Gastrocnemius medialis (tissue), 4 donors: ENCODE data around the gene IGFBP4. TPM values are rescaled to one million over a fixed set of nuclear protein-coding genes. Genes with fewer than 3 reads are reported as not detected.
A peak's percentile ranks its signal among the peaks of the same experiment; 100 is the strongest.

Experiments
- ATAC-seq, 2 donors: fragments of 150-250 bp; one replicate each; pipeline ENCODE4 v1.9.1; 2016
- DNase-seq, 2 donors: peaks; one replicate each; pipeline ENCODE4 v3.0.0-alpha.2; 2019
- H3K27ac ChIP-seq, 4 donors: fragments of 200-600 bp; sonication (generic); 1 replicate in 1 of 4; 2 replicates in 3 of 4; pipeline ENCODE4 v1.5.1; 2016 to 2018; ENCODE audit warnings: mild to moderate bottlenecking in 2 of 4, moderate library complexity in 1 of 4
- H3K27me3 ChIP-seq, 3 donors: fragments of 200-600 bp; sonication (generic) in 2 of 3; 1 replicate in 1 of 3; 2 replicates in 2 of 3; pipeline versions ENCODE4 v1.5.1 to v1.6.0; 2016 to 2019; ENCODE audit warnings: mild to moderate bottlenecking in 1 of 3, moderate library complexity in 1 of 3
- H3K36me3 ChIP-seq, 2 donors: fragments of 200-600 bp; sonication (generic) in 1 of 2; one replicate each; pipeline ENCODE4 v1.5.1; 2017 to 2018
- H3K4me1 ChIP-seq, 2 donors: fragments of 200-600 bp; sonication (generic) in 1 of 2; one replicate each; pipeline ENCODE4 v1.5.1; 2016 to 2017; ENCODE audit warnings: mild to moderate bottlenecking in 2 of 2
- H3K4me3 ChIP-seq, 4 donors: fragments of 200-600 bp; sonication (generic) in 3 of 4; 1 replicate in 1 of 4; 2 replicates in 3 of 4; pipeline ENCODE4 v1.5.1; 2016 to 2019; ENCODE audit warnings: mild to moderate bottlenecking in 2 of 4
- H3K9me3 ChIP-seq, 3 donors: fragments of 200-600 bp; sonication (generic) in 2 of 3; 1 replicate in 1 of 3; 2 replicates in 2 of 3; pipeline ENCODE4 v1.5.1; 2016 to 2019
- POLR2A ChIP-seq, 2 donors: fragments of 450-650 bp; IDR thresholded peaks; one replicate each; pipeline ENCODE4 v1.6.1; 2017; ENCODE audit warnings: antibody characterized with exemption in 2 of 2, mild to moderate bottlenecking in 2 of 2, moderate library complexity in 2 of 2
- in situ Hi-C, 4 donors: fragments of 200-750 bp; cut with MboI; loops; one replicate each; pipeline versions ENCODE4 v1.15.0 to v1.8.0; 2017; ENCODE audit warnings: low sequenced_read_pairs in 4 of 4
- intact Hi-C: fragments of 100-400 bp; cut with DNase I; formaldehyde crosslinking; loops from one replicate; pipeline ENCODE4 v1.15.1; 2023; ENCODE audit warnings: low total_unique reads
- total RNA-seq, 4 donors: library from RNA; depleted of rRNA; stranded (reverse); fragments of >200 nt; gene quantifications; one replicate each; pipeline versions ENCODE4 v1.1.0 to v1.2.3, GENCODE V29; 2016
- TF ChIP-seq, protein P1 (sequence below), 5 experiments: fragments of 450-650 bp in 3 of 5; fragments of 200-600 bp in 2 of 5; sonication (generic) in 2 of 5; IDR thresholded peaks in 4 of 5; conservative IDR thresholded peaks in 1 of 5; 1 replicate in 4 of 5; 2 replicates in 1 of 5; pipeline ENCODE4 v1.5.1; 2016 to 2019; ENCODE audit warnings: antibody characterized with exemption in 5 of 5, mild to moderate bottlenecking in 3 of 5, moderate library complexity in 3 of 5

Gene IGFBP4
- total RNA-seq, 4 donors from 2014 or later, result 14.5 to 56.8 (median 36.5) TPM

DNA sequence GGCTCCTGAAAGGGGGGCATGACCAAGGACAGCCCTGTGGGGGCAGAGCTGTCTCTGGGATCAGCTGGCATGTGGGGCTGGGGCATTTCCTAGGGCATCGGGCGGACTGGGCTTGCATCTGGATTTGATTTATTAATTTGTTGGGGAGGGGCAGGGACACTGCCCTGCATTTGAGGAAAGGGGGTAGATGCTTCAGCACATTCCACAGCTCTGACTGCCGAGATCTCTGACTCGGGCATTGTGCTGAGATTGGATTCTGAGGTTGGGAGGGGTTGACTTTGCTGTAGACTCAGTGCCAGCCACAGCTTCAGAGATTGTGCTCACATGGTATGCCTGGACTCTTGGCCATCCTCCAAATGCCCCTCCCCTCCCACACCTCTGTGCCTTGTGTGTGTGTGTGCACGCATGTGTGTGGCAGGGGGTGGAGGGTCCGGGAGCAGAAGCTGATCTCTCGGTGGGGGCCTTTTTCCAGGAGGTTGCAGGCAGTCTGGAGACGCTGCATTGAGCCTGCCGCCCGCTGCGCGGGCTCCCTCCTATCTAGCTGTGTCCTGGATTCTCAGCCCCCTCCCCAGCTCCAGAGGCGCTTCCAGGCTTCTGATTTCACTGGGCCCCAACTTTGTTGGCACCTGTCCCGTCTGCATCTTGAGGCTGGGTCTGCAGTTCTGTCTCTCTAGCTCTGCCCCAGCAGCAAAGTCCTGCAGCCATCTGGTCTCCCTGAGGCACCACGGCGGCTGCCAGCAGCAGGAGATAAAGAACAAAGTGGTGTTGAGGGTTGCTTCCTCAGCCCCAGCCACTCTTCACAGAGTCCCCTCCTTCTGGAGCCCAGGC is 14.9 kb downstream of the IGFBP4 start:
- H3K36me3 ChIP-seq, result peaks cover 0 to 7% of the 10 kb centered on the region in 2 donors
- H3K27ac ChIP-seq, result no peak overlapping the region
- H3K4me1 ChIP-seq, result peaks cover 0 to 10% of the 10 kb centered on the region in 2 donors

DNA sequence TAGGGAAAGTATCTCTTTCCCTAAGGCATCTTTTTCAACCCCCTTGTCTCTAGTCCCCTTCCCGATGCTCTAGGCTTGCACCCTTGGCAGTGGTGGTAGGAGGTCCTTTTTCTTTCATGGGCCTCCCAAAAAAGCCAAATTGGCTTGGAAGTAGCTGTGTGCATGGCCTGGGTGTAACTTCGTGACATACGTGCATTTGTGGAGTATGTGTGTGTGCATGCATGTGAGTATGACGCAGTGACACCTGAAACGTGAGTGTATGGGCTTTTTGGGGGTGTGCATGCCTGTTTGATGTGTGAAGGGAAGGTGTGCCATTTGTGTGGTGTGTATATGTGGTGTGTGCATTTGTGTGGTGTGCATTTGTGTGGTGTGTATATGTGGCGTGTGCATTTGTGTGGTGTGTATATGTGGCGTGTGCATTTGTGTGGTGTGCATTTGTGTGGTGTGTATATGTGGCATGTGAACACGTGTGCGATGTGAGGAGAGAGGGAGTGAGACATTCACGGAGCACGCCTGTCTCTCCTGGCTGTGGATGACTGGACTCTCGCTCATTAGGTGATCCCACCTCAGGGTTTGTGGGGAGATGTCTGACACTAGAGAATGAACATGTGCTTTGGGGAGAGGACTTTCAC is 15.7 kb downstream of the IGFBP4 start:
- H3K27me3 ChIP-seq, result no peaks in the 10 kb centered on the region
- no peak for TF ChIP-seq POLR2A (IDR thresholded peaks at IDR 0.05)
- TF ChIP-seq, protein P1, sequence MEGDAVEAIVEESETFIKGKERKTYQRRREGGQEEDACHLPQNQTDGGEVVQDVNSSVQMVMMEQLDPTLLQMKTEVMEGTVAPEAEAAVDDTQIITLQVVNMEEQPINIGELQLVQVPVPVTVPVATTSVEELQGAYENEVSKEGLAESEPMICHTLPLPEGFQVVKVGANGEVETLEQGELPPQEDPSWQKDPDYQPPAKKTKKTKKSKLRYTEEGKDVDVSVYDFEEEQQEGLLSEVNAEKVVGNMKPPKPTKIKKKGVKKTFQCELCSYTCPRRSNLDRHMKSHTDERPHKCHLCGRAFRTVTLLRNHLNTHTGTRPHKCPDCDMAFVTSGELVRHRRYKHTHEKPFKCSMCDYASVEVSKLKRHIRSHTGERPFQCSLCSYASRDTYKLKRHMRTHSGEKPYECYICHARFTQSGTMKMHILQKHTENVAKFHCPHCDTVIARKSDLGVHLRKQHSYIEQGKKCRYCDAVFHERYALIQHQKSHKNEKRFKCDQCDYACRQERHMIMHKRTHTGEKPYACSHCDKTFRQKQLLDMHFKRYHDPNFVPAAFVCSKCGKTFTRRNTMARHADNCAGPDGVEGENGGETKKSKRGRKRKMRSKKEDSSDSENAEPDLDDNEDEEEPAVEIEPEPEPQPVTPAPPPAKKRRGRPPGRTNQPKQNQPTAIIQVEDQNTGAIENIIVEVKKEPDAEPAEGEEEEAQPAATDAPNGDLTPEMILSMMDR (IDR thresholded peaks at IDR 0.05 in 4 of 5, conservative IDR thresholded peaks at IDR 0.05 in 1 of 5), result no peak
- no peak overlapping the region for H3K27ac ChIP-seq
- ATAC-seq (no peak), DNase-seq (no peak)
- H3K9me3 ChIP-seq, result no peaks in the 10 kb centered on the region
- H3K36me3 ChIP-seq, result peaks cover 0 to 7% of the 10 kb centered on the region in 2 donors
- in situ Hi-C loops, result no loop called here
- H3K4me3 ChIP-seq, result no peak overlapping the region
- intact Hi-C loops, result no loop called here
- H3K4me1 ChIP-seq, result peaks cover 0 to 10% of the 10 kb centered on the region in 2 donors

More for the DNA sequence above, 14.9 kb downstream of the IGFBP4 start:
- Histone ChIP-seq H3K9me3 (no peaks in the 10 kb centered on the region), H3K4me3 (no peak overlapping the region), H3K27me3 (no peaks in the 10 kb centered on the region)
- in situ Hi-C loops (no loop called here), intact Hi-C loops (no loop called here)
- DNase-seq, result no peak
- no peak for TF ChIP-seq POLR2A (IDR thresholded peaks at IDR 0.05)
- TF ChIP-seq, protein P1 (IDR thresholded peaks at IDR 0.05 in 4 of 5, conservative IDR thresholded peaks at IDR 0.05 in 1 of 5), result no peak
- ATAC-seq, result no peak

DNA sequence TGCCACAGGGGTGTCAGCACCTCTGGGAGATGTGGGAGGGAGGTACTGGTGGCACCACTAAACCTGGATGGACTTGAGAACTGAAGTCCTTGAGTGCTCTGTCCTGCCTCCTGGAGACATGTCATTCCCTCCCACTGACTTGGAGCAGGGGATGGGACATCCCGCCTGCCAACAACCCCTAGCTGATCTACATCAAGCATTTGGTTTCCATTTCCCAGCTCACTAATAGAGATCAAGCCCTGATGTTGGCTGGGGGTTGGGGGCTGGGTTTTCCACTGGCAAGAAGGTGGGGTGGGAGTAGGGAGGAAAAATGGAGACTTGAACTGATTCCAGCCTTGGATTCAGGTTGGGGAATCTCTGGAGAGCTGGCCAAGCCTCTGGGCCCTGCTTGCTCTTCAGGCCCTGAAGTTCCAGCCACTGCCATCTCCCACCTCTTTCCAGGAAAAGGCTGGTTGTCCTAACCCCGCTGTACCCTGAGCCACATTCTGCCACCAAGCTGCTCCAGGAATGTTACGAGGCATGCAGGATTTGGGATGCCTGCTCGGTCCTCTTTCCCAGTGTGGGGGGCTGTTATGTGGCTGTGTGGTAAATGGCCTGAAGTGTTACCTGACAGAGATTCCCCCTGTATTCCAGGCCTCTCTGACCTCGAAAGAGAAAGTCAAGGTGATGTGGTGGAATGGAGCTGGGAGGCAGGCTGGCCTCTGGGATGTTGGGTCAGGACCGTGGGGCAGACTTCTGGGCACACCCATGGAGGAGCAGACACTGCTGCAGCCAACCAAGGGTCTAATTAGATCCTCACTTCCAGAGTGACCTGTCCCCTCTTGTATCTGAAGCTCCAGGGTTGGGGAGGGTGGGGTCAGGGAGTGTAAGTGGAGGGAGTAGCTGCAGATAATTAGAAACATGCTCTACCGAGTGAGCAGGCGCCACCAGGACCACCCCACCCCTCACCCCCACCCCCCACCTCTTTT is 16.7 kb downstream of the IGFBP4 start:
- intact Hi-C loops, result no loop called here
- no peaks in the 10 kb centered on the region for H3K9me3 ChIP-seq
- DNase-seq (no peak), ATAC-seq (no peak)
- no peak overlapping the region for H3K4me3 ChIP-seq
- H3K4me1 ChIP-seq, result peaks cover 0 to 10% of the 10 kb centered on the region in 2 donors
- no peak for TF ChIP-seq POLR2A (IDR thresholded peaks at IDR 0.05)
- TF ChIP-seq, protein P1 (IDR thresholded peaks at IDR 0.05 in 4 of 5, conservative IDR thresholded peaks at IDR 0.05 in 1 of 5), result no peak
- peaks cover 0 to 7% of the 10 kb centered on the region in 2 donors for H3K36me3 ChIP-seq
- no peaks in the 10 kb centered on the region for H3K27me3 ChIP-seq
- no peak overlapping the region for H3K27ac ChIP-seq
- in situ Hi-C loops, result no loop called here

DNA sequence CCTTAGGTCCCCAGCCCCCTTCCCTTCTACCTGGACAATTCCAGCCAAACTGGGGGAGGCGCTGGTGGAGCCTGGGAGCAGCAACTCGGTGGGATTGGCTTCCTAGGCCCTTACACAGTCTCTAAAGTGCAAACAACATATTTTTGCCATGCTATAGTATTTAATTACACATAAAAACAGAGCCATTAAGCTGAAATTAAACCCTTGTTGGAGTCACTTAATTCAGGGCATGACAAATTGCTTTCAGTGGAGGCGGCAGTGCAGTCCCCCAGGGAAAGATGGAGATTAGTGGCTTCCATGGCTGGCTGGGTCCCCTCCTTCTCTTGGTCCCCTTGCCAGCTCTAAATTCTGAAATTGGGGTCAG is 17.3 kb downstream of the IGFBP4 start:
- Histone ChIP-seq H3K9me3 (no peaks in the 10 kb centered on the region), H3K36me3 (peaks cover 0 to 5% of the 10 kb centered on the region in 2 donors), H3K27ac (peak overlapping the region in 1 of 4 donors; percentile 45), H3K27me3 (no peaks in the 10 kb centered on the region), H3K4me1 (peaks cover 0 to 10% of the 10 kb centered on the region in 2 donors), H3K4me3 (no peak overlapping the region)
- intact Hi-C loops, result no loop called here
- in situ Hi-C loops, result no loop called here
- TF ChIP-seq POLR2A (IDR thresholded peaks at IDR 0.05), result no peak
- ATAC-seq (no peak), DNase-seq (no peak)
